Stimulated activated CD4-positive, alpha-beta T cell treated with anti-CD3 and anti-CD28 coated beads, TNF-alpha, amount 100 ng/mL, for 48 hours (primary cell): ENCODE measurements around the gene MIOS.
A peak's percentile ranks its signal among the peaks of the same experiment; 100 is the strongest.
"Not testable (repeated sequence)": the region's sequence is repeated elsewhere in the genome, so short reads cannot be mapped to it uniquely, and the experiment has no call there.

Source experiments
- DNase-seq, 3 donors: peaks; one replicate each; pipeline ENCODE4 v3.0.0-alpha.2; 2020; ENCODE audit warnings: low read depth in 3 of 3

Gene MIOS

DNA sequence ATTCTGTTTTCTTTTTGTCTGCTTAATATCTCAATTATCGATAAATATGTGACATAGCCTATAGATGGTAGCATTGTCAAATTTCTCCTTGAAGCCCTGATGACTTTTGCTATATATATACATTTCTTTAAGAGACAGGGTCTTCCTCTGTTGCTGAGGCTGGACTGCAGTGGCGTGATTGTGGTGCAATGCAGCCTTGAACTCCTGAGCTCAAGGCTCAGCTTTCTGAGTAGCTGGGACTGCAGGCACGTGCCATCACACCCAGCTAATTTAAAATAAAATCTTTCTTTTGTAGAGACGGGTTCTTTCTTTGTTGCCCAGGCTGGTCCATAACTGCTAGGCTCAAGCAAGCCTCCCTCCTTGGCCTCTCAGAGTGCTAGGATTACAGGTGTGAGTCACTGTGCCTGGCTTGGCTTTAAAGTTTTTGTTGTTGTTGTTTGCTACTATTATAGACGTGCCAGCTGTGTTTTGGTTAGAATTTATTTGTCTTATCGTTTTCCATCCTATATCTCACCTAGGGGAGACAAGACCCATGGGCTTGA, 80.9 kb downstream of the MIOS start:
- no peak for DNase-seq

DNA sequence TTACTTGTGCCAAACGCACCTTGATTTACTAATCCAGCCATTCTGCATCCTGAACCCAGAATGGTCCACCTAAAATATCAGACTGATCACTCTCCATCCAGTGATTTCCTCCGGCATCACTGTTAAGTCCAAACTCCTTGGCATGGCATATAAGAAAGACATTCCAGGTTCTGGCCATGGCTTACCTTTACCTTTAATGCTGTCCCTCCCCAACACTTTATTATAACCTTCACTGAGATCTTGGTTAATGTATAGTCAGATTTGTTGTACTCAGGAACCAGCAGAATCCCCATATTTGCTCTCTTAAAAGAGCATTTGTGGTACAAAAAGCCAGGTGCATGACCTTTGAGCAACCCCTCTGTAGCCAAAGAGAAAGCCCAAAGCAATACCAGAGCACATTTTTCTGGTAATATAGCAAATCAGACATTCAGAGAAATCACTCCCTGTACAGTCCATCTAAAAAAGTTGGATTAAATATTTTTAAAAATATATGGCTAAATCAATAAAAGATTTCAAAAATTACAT, 84.1 kb downstream of the MIOS start:
- no peak for DNase-seq

DNA sequence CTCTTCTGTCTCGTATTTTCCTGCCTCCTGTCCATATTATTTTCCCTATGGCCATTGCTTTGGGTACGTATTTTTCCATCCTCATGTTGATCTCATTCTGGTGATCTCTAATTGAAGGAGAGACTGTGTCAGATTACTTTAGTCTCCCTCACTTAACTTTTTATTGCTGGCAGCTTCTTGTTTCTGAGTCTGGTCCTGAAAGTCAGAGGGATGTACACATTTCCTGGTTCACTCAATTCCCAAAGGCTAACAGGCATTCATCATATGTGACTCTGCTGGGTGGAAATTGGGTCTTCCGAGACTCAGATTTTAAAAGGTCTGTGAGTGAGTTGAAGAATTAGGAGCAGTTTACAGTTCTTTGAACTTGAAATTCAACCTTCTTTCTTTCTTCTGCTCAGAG, 84.8 kb downstream of the MIOS start:
- DNase-seq, result no peak

DNA sequence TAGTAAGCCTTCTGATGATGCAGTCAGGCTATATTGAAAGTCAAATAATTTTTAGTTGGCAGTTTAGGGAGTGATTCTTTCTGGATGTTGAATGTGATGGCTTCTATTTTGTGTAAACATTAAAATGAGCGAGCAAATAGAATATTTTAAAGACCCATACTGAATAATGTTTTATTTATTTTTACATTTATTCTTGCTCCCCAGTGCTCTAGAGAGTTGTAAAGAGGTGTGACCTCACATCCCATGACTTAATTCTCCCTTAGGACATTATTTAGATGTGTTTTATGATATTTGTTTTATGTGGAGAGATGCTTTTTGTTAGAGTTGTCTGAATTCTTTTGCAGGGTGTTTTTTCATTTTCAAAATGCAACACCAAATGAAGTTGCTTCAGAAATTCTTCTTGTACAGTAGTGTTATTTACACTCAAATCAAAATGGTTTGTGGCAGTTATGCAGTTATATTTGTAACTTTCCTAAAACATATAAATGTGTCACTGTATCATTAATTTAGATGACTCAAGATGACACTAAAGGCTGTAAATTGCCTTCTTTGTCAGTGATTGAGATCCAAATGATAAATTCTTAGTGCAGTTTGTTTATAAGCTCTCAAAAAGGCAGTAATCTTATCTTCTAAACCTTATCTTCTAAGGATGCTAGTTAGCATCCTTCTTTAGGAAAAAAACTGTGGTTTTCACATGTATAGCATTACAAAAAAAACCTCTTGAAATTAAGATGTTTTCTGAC, 86.3 kb downstream of the MIOS start:
- no peak for DNase-seq

DNA sequence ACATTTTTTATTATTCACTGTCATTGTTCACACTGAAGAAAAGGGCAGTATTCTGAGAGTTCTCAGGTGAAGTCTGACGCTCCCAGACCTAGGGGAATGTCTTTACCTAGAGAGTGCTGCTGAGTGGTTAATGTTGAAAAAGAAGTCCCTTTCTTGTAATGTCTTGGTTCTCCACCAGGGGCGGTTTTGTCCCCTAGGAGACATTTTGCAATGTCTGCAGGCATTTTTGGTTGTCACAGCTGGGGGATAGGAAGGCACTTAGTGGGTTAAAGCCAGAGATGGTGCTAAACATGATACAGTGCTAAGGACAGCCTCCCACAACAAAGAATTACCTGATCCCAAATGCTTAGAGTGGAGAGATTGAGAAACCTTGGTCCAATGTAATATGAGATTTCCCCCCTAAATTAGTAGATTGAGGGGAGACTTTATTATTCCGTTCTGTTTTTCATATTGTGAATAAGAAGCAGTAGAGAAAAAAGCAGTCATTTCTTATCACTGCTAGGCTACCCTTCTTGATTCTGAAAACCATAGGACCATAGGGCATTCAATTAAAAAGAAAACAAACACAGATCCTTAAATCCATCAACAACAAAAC, 87.0 kb downstream of the MIOS start:
- DNase-seq, result peak in 1 of 3 donors; percentile 7

DNA sequence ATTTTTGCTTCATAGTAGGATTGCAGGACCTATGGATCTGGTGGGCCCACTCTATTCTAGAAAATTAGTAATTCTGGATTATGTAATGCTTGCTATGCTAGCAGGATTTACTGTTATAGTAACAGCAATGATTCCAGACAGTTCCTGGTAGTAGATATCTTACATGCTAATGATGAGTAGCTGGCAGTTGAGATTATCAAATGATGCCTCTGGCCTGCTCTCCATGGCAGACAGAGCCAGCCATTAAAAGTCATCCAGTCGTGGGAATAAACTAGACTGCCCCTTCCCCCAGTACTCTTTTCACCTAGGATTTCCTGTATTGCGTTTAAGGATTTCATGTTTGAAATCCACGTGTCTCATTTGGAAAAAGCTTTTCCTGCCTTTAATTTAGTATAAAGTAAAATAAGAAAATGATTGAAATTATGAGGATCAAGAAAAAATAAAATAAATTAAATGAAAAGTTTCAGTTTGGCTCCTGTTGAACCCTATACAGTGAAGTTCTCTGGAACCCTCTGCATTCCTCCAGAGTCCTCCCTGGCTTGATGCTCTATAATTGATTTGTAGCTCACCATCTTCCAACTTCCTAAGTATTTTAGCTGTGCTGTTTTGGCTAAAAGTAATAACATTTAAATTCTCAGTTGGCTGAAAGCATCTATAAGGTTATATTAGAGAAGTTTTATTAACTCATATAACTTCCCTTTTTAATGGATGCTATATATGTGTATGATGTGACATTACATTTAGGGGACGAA, 88.5 kb downstream of the MIOS start:
- no peak for DNase-seq

DNA sequence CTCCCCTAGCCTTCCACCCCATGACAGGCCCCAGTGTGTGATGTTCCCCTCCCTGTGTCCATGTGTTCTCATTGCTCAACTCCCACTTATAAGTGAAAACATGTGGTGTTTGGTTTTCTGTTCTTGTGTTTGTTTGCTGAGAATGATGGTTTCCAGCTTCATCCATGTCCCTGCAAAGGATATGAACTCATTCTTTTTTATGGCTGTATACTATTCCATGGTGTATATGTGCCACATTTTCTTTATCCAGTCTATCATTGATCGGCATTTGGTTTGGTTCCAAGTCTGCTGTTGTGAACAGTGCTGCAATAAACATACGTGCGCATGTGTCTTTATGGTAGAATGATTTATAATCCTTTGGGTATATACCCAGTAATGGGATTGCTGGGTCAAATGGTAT, 89.8 kb downstream of the MIOS start:
- DNase-seq, result not testable (repeated sequence)
